Trophoblast cell (in vitro differentiated cells and primary cell): ENCODE measurements around the gene DCDC2C.

Experiments
- DNase-seq, 2 donors: peaks; one replicate each; pipeline ENCODE4 v3.0.0-alpha.2; 2016
- H2AFZ ChIP-seq: 2 replicates; pipeline ENCODE4 v1.6.1; 2013; ENCODE audit warnings: low read length, moderate library complexity, mild to moderate bottlenecking; ENCODE audit not compliant: insufficient read depth, poor library complexity
- H2AK5ac ChIP-seq: 2 replicates; pipeline ENCODE4 v1.6.1; 2013; ENCODE audit warnings: mild to moderate bottlenecking, low read length
- H2BK120ac ChIP-seq: 2 replicates; pipeline ENCODE4 v1.6.1; 2013; ENCODE audit warnings: low read length, mild to moderate bottlenecking, moderate library complexity; ENCODE audit not compliant: insufficient read depth, poor library complexity
- H2BK12ac ChIP-seq: 2 replicates; pipeline ENCODE4 v1.6.1; 2013; ENCODE audit warnings: mild to moderate bottlenecking, low read length, moderate library complexity
- H2BK5ac ChIP-seq: 2 replicates; pipeline ENCODE4 v1.6.1; 2013; ENCODE audit warnings: low read length, low read depth, moderate library complexity, mild to moderate bottlenecking; ENCODE audit not compliant: poor library complexity
- H3K14ac ChIP-seq: 2 replicates; pipeline ENCODE4 v1.6.1; 2013; ENCODE audit warnings: mild to moderate bottlenecking, low read length
- H3K18ac ChIP-seq: 2 replicates; pipeline ENCODE4 v1.6.1; 2013; ENCODE audit warnings: mild to moderate bottlenecking, low read length
- H3K23ac ChIP-seq: 2 replicates; pipeline ENCODE4 v1.6.1; 2013; ENCODE audit warnings: low read length
- H3K27ac ChIP-seq: 2 replicates; pipeline ENCODE4 v1.5.1; 2013; ENCODE audit warnings: low read depth, mild to moderate bottlenecking, inconsistent platforms, low read length, moderate library complexity
- H3K27me3 ChIP-seq: 2 replicates; pipeline ENCODE4 v1.6.1; 2013; ENCODE audit warnings: inconsistent platforms, mild to moderate bottlenecking, low read length, moderate library complexity; ENCODE audit not compliant: insufficient read depth
- H3K36me3 ChIP-seq, 2 experiments: 1 replicate in 1 of 2; 2 replicates in 1 of 2; pipeline ENCODE4 v1.6.1; 2013; ENCODE audit warnings: low read length in 2 of 2, mild to moderate bottlenecking in 2 of 2, moderate library complexity in 1 of 2; ENCODE audit not compliant: insufficient read depth in 2 of 2, control insufficient read depth in 1 of 2
- H3K4ac ChIP-seq: 2 replicates; pipeline ENCODE4 v1.6.1; 2013; ENCODE audit warnings: low read depth, mild to moderate bottlenecking, low read length, moderate library complexity
- H3K4me1 ChIP-seq, 2 experiments: 1 replicate in 1 of 2; 2 replicates in 1 of 2; pipeline ENCODE4 v1.6.1; 2013; ENCODE audit warnings: low read length in 2 of 2, mild to moderate bottlenecking in 2 of 2, moderate library complexity in 1 of 2; ENCODE audit not compliant: insufficient read depth in 2 of 2, control insufficient read depth in 1 of 2
- H3K4me2 ChIP-seq: 2 replicates; pipeline ENCODE4 v1.6.1; 2013; ENCODE audit warnings: inconsistent platforms, mild to moderate bottlenecking, low read length, moderate library complexity
- H3K4me3 ChIP-seq: 2 replicates; pipeline ENCODE4 v1.5.1; 2013; ENCODE audit warnings: mild to moderate bottlenecking, low read depth, low read length, inconsistent platforms
- H3K79me1 ChIP-seq: one replicate; pipeline ENCODE4 v1.6.1; 2013; ENCODE audit warnings: low read length
- H3K79me2 ChIP-seq: 2 replicates; pipeline ENCODE4 v1.6.1; 2013; ENCODE audit warnings: low read length, mild to moderate bottlenecking; ENCODE audit not compliant: control insufficient read depth, insufficient read depth, poor library complexity
- H3K9ac ChIP-seq: 2 replicates; pipeline ENCODE4 v1.6.1; 2013; ENCODE audit warnings: mild to moderate bottlenecking, low read length
- H3K9me3 ChIP-seq: 2 replicates; pipeline ENCODE4 v1.6.1; 2013; ENCODE audit warnings: low read depth, mild to moderate bottlenecking, control low read depth, inconsistent platforms, low read length; ENCODE audit not compliant: insufficient read depth
- H4K12ac ChIP-seq: 2 replicates; pipeline ENCODE4 v1.6.1; 2013; ENCODE audit warnings: low read depth, mild to moderate bottlenecking, low read length, moderate library complexity
- H4K8ac ChIP-seq: 2 replicates; pipeline ENCODE4 v1.6.1; 2013; ENCODE audit warnings: low read depth, mild to moderate bottlenecking, low read length, moderate library complexity
- H4K91ac ChIP-seq: one replicate; pipeline ENCODE4 v1.6.1; 2013; ENCODE audit warnings: low read depth, mild to moderate bottlenecking, low read length, moderate library complexity
- WGBS: extraction: QIAGEN DNeasy Blood & Tissue Kit; methylation state at CpG from one replicate; pipeline ENCODE4 v1.1.7; 2013; ENCODE audit warnings: missing lambda C conversion rate; ENCODE audit not compliant: insufficient read length, insufficient coverage; ENCODE audit errors: extremely low coverage; 5-methylcytosine and 5-hydroxymethylcytosine counted together

Gene DCDC2C

GRCh38 chr2:3785220-3785889 is 82.0 kb downstream of the DCDC2C start:
- no peak overlapping the region for H2AK5ac ChIP-seq
- DNase-seq, result peak in 1 of 2 donors; percentile 13

DNA sequence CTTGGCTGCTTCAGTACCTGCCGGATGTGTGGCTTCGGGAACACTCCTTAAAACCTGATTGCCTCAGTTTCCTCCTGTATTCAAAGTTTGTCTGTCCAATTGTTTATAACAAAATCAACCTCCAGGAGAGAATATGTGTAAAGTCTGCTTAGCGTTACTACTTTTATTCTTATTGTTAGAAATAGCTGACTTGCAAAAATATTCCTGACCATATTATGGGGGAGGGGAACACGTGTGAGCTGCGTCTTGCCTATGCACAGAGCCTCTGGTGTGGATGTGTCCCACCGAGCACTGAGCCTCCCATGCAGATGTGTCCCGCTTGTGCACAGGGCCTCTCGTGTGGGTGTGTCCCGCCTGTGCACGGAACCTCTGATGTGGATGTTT is 82.5 kb downstream of the DCDC2C start:
- WGBS, result no CpG with 5 or more reads among the region's 10 CpGs
- no peak overlapping the region for H3K23ac ChIP-seq
- H4K8ac ChIP-seq, result no peak overlapping the region
- no peak overlapping the region for H3K9ac ChIP-seq
- no peak overlapping the region for H2BK120ac ChIP-seq
- no peak overlapping the region for H3K27ac ChIP-seq
- no peak for DNase-seq
- no peak overlapping the region for H3K4me2 ChIP-seq
- H2AFZ ChIP-seq, result no peak overlapping the region
- no peak overlapping the region for H3K4ac ChIP-seq
- H4K12ac ChIP-seq, result no peak overlapping the region
- H2BK12ac ChIP-seq, result no peak overlapping the region
- H3K4me1 ChIP-seq, result peaks cover 0 to 4% of the 10 kb centered on the region in 2 experiments
- H3K79me2 ChIP-seq, result no peaks in the 10 kb centered on the region
- H4K91ac ChIP-seq, result no peak overlapping the region
- H3K79me1 ChIP-seq, result no peaks in the 10 kb centered on the region
- no peak overlapping the region for H3K14ac ChIP-seq
- no peaks in the 10 kb centered on the region for H3K36me3 ChIP-seq
- H3K18ac ChIP-seq, result no peak overlapping the region
- no peak overlapping the region for H2BK5ac ChIP-seq
- H3K27me3 ChIP-seq, result no peaks in the 10 kb centered on the region
- H3K4me3 ChIP-seq, result no peak overlapping the region
- no peaks in the 10 kb centered on the region for H3K9me3 ChIP-seq
- H2AK5ac ChIP-seq, result no peak overlapping the region

More at GRCh38 chr2:3785220-3785889, 82.0 kb downstream of the DCDC2C start:
- H3K4me2 ChIP-seq, result no peak overlapping the region
- H3K9ac ChIP-seq, result no peak overlapping the region
- no peak overlapping the region for H3K27ac ChIP-seq
- peaks cover 0 to 4% of the 10 kb centered on the region in 2 experiments for H3K4me1 ChIP-seq
- H2AFZ ChIP-seq, result no peak overlapping the region
- H3K18ac ChIP-seq, result no peak overlapping the region
- no peak overlapping the region for H3K23ac ChIP-seq
- H3K4me3 ChIP-seq, result no peak overlapping the region
- no peak overlapping the region for H3K14ac ChIP-seq
- no peak overlapping the region for H4K91ac ChIP-seq
- H3K4ac ChIP-seq, result no peak overlapping the region
- no peaks in the 10 kb centered on the region for H3K79me1 ChIP-seq
- WGBS, result no CpG with 5 or more reads among the region's 15 CpGs
- no peak overlapping the region for H2BK120ac ChIP-seq
- no peak overlapping the region for H2BK5ac ChIP-seq
- no peak overlapping the region for H2BK12ac ChIP-seq
- no peaks in the 10 kb centered on the region for H3K36me3 ChIP-seq
- H3K27me3 ChIP-seq, result no peaks in the 10 kb centered on the region
- H3K79me2 ChIP-seq, result no peaks in the 10 kb centered on the region
- H3K9me3 ChIP-seq, result no peaks in the 10 kb centered on the region
- no peak overlapping the region for H4K8ac ChIP-seq
- no peak overlapping the region for H4K12ac ChIP-seq

GRCh38 chr2:3787768-3788167 is 84.4 kb downstream of the DCDC2C start:
- H4K12ac ChIP-seq, result no peak overlapping the region
- H3K4me3 ChIP-seq, result no peak overlapping the region
- H2AK5ac ChIP-seq, result no peak overlapping the region
- H3K18ac ChIP-seq, result no peak overlapping the region
- no peak overlapping the region for H3K4ac ChIP-seq
- H4K8ac ChIP-seq, result no peak overlapping the region
- no peaks in the 10 kb centered on the region for H3K36me3 ChIP-seq
- no peak overlapping the region for H3K9ac ChIP-seq
- H3K14ac ChIP-seq, result no peak overlapping the region
- H3K9me3 ChIP-seq, result no peaks in the 10 kb centered on the region
- peaks cover 0 to 4% of the 10 kb centered on the region in 2 experiments for H3K4me1 ChIP-seq
- no peak overlapping the region for H3K23ac ChIP-seq
- no peak overlapping the region for H2BK12ac ChIP-seq
- no peak overlapping the region for H2BK120ac ChIP-seq
- H2AFZ ChIP-seq, result no peak overlapping the region
- no peak overlapping the region for H3K4me2 ChIP-seq
- H3K27ac ChIP-seq, result no peak overlapping the region
- DNase-seq, result no peak
- H2BK5ac ChIP-seq, result no peak overlapping the region
- no peak overlapping the region for H4K91ac ChIP-seq
- H3K27me3 ChIP-seq, result no peaks in the 10 kb centered on the region
- H3K79me1 ChIP-seq, result no peaks in the 10 kb centered on the region
- no peaks in the 10 kb centered on the region for H3K79me2 ChIP-seq

GRCh38 chr2:3789256-3789655 is 85.9 kb downstream of the DCDC2C start:
- Histone ChIP-seq H4K91ac (no peak overlapping the region), H2BK5ac (no peak overlapping the region), H3K4me3 (no peak overlapping the region), H3K4me2 (no peak overlapping the region), H4K8ac (no peak overlapping the region), H3K79me2 (no peaks in the 10 kb centered on the region), H3K9me3 (no peaks in the 10 kb centered on the region), H2BK12ac (no peak overlapping the region), H3K14ac (no peak overlapping the region), H2AFZ (no peak overlapping the region), H2BK120ac (no peak overlapping the region), H2AK5ac (no peak overlapping the region), H3K36me3 (no peaks in the 10 kb centered on the region), H3K23ac (no peak overlapping the region), H3K18ac (no peak overlapping the region), H4K12ac (no peak overlapping the region), H3K79me1 (no peaks in the 10 kb centered on the region), H3K9ac (no peak overlapping the region), H3K4ac (no peak overlapping the region), H3K4me1 (peaks cover 0 to 4% of the 10 kb centered on the region in 2 experiments), H3K27ac (no peak overlapping the region), H3K27me3 (no peaks in the 10 kb centered on the region)
- DNase-seq, result no peak
- WGBS, result no CpG with 5 or more reads among the region's 1 CpG
